HepG2 (cell line): Measurements from ENCODE around the gene SYMPK. TPM values are rescaled to one million over a fixed set of nuclear protein-coding genes. Genes with fewer than 3 reads are reported as not detected.

Experiments
- EP300 ChIP-seq, 3 experiments: sonication (generic) in 1 of 3; formaldehyde crosslinking in 1 of 3; IDR thresholded peaks; 2 replicates each; pipeline versions ENCODE4 v1.5.1 to v1.6.1; 2011 to 2020; ENCODE audit warnings: low read depth in 2 of 3, low read length in 2 of 3, borderline replicate concordance in 1 of 3, improper control_type of control experiment in 1 of 3, mild to moderate bottlenecking in 1 of 3, missing genetic modification reagents in 1 of 3, moderate library complexity in 1 of 3
- FOXA1 ChIP-seq, 2 experiments: fragments of 450-650 bp in 1 of 2; sonication (generic) in 1 of 2; formaldehyde crosslinking in 1 of 2; IDR thresholded peaks; 2 replicates each; pipeline versions ENCODE4 v1.4.0 to v1.6.1; 2016 to 2020; ENCODE audit warnings: missing genetic modification reagents in 1 of 2
- FOXA3 ChIP-seq: IDR thresholded peaks from 2 replicates; pipeline ENCODE4 v1.6.1; 2016; ENCODE audit warnings: missing genetic modification reagents, missing compliant biosample characterization
- FOXO1 ChIP-seq: sonication (generic); formaldehyde crosslinking; IDR thresholded peaks from 2 replicates; pipeline ENCODE4 v1.4.0; 2020; ENCODE audit warnings: missing genetic modification reagents
- FOXP1 ChIP-seq, 2 experiments: fragments of 450-650 bp in 1 of 2; IDR thresholded peaks; 2 replicates each; pipeline ENCODE4 v1.6.1; 2017 to 2018; ENCODE audit warnings: antibody characterized with exemption in 1 of 2
- GABPB1 ChIP-seq: IDR thresholded peaks from 2 replicates; pipeline ENCODE4 v1.6.1; 2016; ENCODE audit warnings: mild to moderate bottlenecking, missing genetic modification reagents, moderate library complexity, missing compliant biosample characterization
- GATAD2A ChIP-seq: IDR thresholded peaks from 2 replicates; pipeline ENCODE4 v1.6.1; 2016
- HDAC2 ChIP-seq: sonication (generic); formaldehyde crosslinking; IDR thresholded peaks from 2 replicates; pipeline ENCODE4 v1.4.0; 2020; ENCODE audit warnings: missing genetic modification reagents
- JUNB ChIP-seq: sonication (generic); formaldehyde crosslinking; IDR thresholded peaks from 2 replicates; pipeline ENCODE4 v1.8.0; 2022; ENCODE audit warnings: missing genetic modification reagents, mild to moderate bottlenecking, borderline replicate concordance
- MBD4 ChIP-seq: IDR thresholded peaks from 2 replicates; pipeline ENCODE4 v1.6.1; 2012; ENCODE audit warnings: low read length, inconsistent platforms, borderline replicate concordance
- NCOA2 ChIP-seq: sonication (generic); formaldehyde crosslinking; IDR thresholded peaks from 2 replicates; pipeline ENCODE4 v1.8.0; 2022; ENCODE audit warnings: inconsistent platforms
- SP5 ChIP-seq: IDR thresholded peaks from 2 replicates; pipeline ENCODE4 v1.6.1; 2016; ENCODE audit warnings: low read depth, borderline replicate concordance
- TEAD3 ChIP-seq: optimal IDR thresholded peaks from 2 replicates; pipeline ENCODE3; 2016; ENCODE audit warnings: borderline replicate concordance
- ZNF614 ChIP-seq: IDR thresholded peaks from 2 replicates; pipeline ENCODE4 v1.6.1; 2018; ENCODE audit warnings: missing biosample characterization, missing genetic modification reagents, inconsistent platforms, borderline replicate concordance
- ZNF788 ChIP-seq: sonication (generic); formaldehyde crosslinking; IDR thresholded peaks from 2 replicates; pipeline ENCODE4 v1.5.0; 2020; ENCODE audit warnings: mild to moderate bottlenecking, missing genetic modification reagents, borderline replicate concordance
- ZNF878 ChIP-seq: sonication (generic); formaldehyde crosslinking; IDR thresholded peaks from 2 replicates; pipeline ENCODE4 v1.8.1; 2023; ENCODE audit warnings: mild to moderate bottlenecking, missing genetic modification reagents, moderate library complexity
- ZSCAN30 ChIP-seq: sonication (generic); formaldehyde crosslinking; IDR thresholded peaks from 2 replicates; pipeline ENCODE4 v1.5.0; 2020; ENCODE audit warnings: mild to moderate bottlenecking, missing genetic modification reagents
- ZZZ3 ChIP-seq: sonication (generic); formaldehyde crosslinking; IDR thresholded peaks from 2 replicates; pipeline ENCODE4 v1.4.0; 2020; ENCODE audit warnings: missing genetic modification reagents, mild to moderate bottlenecking, borderline replicate concordance
- polyA plus RNA-seq, 8 experiments: library from polyadenylated mRNA; depleted of rRNA in 3 of 8; stranded (reverse) in 7 of 8; unstranded in 1 of 8; fragments of >200 nt; fragmentation: Illumina TruSeq in 4 of 8; extraction: Trizol in 4 of 8; gene quantifications; 2 replicates each; pipeline versions ENCODE4 v1.2.1 to v1.2.3, GENCODE V29; 2011 to 2016; ENCODE audit warnings: low read depth in 4 of 8, missing spikeins in 1 of 8, mixed read lengths in 1 of 8; ENCODE audit not compliant: insufficient read depth in 1 of 8
- total RNA-seq, 5 experiments: library from RNA; depleted of rRNA; stranded (reverse); fragments of >200 nt; fragmentation: Illumina TruSeq; extraction: Trizol; gene quantifications; 2 replicates each; pipeline ENCODE4 v1.2.3, GENCODE V29; 2016; ENCODE audit warnings: low read depth in 1 of 5
- TF ChIP-seq, protein P1 (sequence below): sonication (generic); formaldehyde crosslinking; IDR thresholded peaks from 2 replicates; pipeline ENCODE4 v1.8.1; 2023; ENCODE audit warnings: mild to moderate bottlenecking, missing genetic modification reagents
- TF ChIP-seq, protein P2 (sequence below): sonication (generic); formaldehyde crosslinking; IDR thresholded peaks from 2 replicates; pipeline ENCODE4 v1.4.0; 2020; ENCODE audit warnings: missing genetic modification reagents
- TF ChIP-seq, protein P3 (sequence below): sonication (generic); formaldehyde crosslinking; IDR thresholded peaks from 2 replicates; pipeline ENCODE4 v1.9.0; 2021; ENCODE audit warnings: mild to moderate bottlenecking, missing genetic modification reagents

Gene SYMPK
- total and polyA plus RNA-seq, 2 of the 13 experiments (the other 11 are each of a cell fraction or from before 2014, with no cell fraction given) = 21.9 to 55.7 TPM

DNA sequence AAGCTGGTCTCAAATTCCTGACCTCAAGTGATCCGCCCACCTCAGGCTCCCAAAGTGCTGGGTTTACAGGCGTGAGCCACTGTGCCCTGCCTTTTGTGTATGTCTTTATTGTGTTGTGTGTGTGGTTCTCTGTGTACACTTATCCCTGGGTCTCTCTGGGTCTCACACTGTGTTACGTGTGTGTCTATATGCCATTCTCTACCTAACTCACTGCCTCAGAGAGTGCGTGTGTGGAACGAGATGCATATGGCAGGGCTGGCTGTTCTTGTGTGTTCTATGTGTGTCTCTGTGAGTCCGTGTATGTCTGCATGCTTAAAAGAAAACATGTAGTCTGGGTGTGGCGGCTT, 11.6 kb upstream of the SYMPK start (continued):
- TF ChIP-seq, protein P1, sequence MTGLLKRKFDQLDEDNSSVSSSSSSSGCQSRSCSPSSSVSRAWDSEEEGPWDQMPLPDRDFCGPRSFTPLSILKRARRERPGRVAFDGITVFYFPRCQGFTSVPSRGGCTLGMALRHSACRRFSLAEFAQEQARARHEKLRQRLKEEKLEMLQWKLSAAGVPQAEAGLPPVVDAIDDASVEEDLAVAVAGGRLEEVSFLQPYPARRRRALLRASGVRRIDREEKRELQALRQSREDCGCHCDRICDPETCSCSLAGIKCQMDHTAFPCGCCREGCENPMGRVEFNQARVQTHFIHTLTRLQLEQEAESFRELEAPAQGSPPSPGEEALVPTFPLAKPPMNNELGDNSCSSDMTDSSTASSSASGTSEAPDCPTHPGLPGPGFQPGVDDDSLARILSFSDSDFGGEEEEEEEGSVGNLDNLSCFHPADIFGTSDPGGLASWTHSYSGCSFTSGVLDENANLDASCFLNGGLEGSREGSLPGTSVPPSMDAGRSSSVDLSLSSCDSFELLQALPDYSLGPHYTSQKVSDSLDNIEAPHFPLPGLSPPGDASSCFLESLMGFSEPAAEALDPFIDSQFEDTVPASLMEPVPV (CRISPR knock-in tag) = no peak
- no peak for TF ChIP-seq JUNB (CRISPR knock-in tag)
- peak; percentile 63 for TF ChIP-seq NCOA2 (CRISPR knock-in tag)
- TF ChIP-seq ZSCAN30 = no peak
- no peak for TF ChIP-seq ZNF878
- TF ChIP-seq MBD4 = no peak
- TF ChIP-seq TEAD3 (CRISPR knock-in tag) = peak; percentile 21
- peak; percentile 10; the same call in 1 of the 2 replicates for TF ChIP-seq FOXO1 (CRISPR knock-in tag)
- TF ChIP-seq ZNF788 = no peak
- TF ChIP-seq FOXA1 (IDR thresholded peaks at IDR 0.05) = no peak
- TF ChIP-seq FOXA1 (CRISPR knock-in tag; IDR thresholded peaks at IDR 0.05) = peak; percentile 72
- peak; percentile 13; the same call in 1 of the 2 replicates for TF ChIP-seq HDAC2 (CRISPR knock-in tag)
- no peak for TF ChIP-seq GABPB1
- TF ChIP-seq GATAD2A (CRISPR knock-in tag) = peak; percentile 53
- TF ChIP-seq, protein P2, sequence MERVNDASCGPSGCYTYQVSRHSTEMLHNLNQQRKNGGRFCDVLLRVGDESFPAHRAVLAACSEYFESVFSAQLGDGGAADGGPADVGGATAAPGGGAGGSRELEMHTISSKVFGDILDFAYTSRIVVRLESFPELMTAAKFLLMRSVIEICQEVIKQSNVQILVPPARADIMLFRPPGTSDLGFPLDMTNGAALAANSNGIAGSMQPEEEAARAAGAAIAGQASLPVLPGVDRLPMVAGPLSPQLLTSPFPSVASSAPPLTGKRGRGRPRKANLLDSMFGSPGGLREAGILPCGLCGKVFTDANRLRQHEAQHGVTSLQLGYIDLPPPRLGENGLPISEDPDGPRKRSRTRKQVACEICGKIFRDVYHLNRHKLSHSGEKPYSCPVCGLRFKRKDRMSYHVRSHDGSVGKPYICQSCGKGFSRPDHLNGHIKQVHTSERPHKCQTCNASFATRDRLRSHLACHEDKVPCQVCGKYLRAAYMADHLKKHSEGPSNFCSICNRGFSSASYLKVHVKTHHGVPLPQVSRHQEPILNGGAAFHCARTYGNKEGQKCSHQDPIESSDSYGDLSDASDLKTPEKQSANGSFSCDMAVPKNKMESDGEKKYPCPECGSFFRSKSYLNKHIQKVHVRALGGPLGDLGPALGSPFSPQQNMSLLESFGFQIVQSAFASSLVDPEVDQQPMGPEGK (CRISPR knock-in tag) = peak; percentile 20; the same call in 1 of the 2 replicates
- TF ChIP-seq SP5 (CRISPR knock-in tag) = peak; percentile 79
- TF ChIP-seq FOXA3 = peak; percentile 42
- TF ChIP-seq ZNF614 = 0 out of 2 replicates have a peak, but pooled peaks have one; percentile 18
- TF ChIP-seq FOXP1 (IDR thresholded peaks at IDR 0.05) = no peak
- TF ChIP-seq FOXP1 (CRISPR knock-in tag; IDR thresholded peaks at IDR 0.05) = peak; percentile 57; the same call in 1 of the 2 replicates
- no peak for TF ChIP-seq EP300 (IDR thresholded peaks at IDR 0.05; ENCODE audit: low read depth in 2 of 2, low read length in 2 of 2)
- TF ChIP-seq EP300 (CRISPR knock-in tag; IDR thresholded peaks at IDR 0.05; ENCODE audit: borderline replicate concordance) = 0 out of 2 replicates have a peak, but pooled peaks have one; percentile 43
- TF ChIP-seq ZZZ3 (CRISPR knock-in tag) = no peak
- TF ChIP-seq, protein P3, sequence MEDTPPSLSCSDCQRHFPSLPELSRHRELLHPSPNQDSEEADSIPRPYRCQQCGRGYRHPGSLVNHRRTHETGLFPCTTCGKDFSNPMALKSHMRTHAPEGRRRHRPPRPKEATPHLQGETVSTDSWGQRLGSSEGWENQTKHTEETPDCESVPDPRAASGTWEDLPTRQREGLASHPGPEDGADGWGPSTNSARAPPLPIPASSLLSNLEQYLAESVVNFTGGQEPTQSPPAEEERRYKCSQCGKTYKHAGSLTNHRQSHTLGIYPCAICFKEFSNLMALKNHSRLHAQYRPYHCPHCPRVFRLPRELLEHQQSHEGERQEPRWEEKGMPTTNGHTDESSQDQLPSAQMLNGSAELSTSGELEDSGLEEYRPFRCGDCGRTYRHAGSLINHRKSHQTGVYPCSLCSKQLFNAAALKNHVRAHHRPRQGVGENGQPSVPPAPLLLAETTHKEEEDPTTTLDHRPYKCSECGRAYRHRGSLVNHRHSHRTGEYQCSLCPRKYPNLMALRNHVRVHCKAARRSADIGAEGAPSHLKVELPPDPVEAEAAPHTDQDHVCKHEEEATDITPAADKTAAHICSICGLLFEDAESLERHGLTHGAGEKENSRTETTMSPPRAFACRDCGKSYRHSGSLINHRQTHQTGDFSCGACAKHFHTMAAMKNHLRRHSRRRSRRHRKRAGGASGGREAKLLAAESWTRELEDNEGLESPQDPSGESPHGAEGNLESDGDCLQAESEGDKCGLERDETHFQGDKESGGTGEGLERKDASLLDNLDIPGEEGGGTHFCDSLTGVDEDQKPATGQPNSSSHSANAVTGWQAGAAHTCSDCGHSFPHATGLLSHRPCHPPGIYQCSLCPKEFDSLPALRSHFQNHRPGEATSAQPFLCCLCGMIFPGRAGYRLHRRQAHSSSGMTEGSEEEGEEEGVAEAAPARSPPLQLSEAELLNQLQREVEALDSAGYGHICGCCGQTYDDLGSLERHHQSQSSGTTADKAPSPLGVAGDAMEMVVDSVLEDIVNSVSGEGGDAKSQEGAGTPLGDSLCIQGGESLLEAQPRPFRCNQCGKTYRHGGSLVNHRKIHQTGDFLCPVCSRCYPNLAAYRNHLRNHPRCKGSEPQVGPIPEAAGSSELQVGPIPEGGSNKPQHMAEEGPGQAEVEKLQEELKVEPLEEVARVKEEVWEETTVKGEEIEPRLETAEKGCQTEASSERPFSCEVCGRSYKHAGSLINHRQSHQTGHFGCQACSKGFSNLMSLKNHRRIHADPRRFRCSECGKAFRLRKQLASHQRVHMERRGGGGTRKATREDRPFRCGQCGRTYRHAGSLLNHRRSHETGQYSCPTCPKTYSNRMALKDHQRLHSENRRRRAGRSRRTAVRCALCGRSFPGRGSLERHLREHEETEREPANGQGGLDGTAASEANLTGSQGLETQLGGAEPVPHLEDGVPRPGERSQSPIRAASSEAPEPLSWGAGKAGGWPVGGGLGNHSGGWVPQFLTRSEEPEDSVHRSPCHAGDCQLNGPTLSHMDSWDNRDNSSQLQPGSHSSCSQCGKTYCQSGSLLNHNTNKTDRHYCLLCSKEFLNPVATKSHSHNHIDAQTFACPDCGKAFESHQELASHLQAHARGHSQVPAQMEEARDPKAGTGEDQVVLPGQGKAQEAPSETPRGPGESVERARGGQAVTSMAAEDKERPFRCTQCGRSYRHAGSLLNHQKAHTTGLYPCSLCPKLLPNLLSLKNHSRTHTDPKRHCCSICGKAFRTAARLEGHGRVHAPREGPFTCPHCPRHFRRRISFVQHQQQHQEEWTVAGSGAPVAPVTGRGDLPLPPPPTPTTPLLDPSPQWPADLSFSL = peak; percentile 95
